Kidney (tissue), 14 donors: ENCODE measurements around the gene TCF7. TPM values are rescaled to one million over a fixed set of nuclear protein-coding genes. Genes with fewer than 3 reads are reported as not detected.

Experiments
- DNase-seq, 5 donors: peaks; one replicate each; pipeline ENCODE4 v3.0.0-alpha.2; 2013 to 2020
- FAIRE-seq: peaks from 2 replicates; lab custom pipeline; 2012; peaks lifted over from hg19 to GRCh38; lab: Jason Lieb, UNC
- H3K27ac ChIP-seq, 2 donors: one replicate each; pipeline ENCODE4 v1.7.0; 2013; ENCODE audit warnings: low read depth in 2 of 2, low read length in 2 of 2, inconsistent platforms in 1 of 2
- H3K27me3 ChIP-seq: one replicate; pipeline ENCODE4 v1.7.1; 2013; ENCODE audit warnings: low read length, inconsistent platforms; ENCODE audit not compliant: control insufficient read depth, insufficient read depth
- H3K36me3 ChIP-seq, 3 donors: one replicate each; pipeline versions ENCODE4 v1.7.0 to v1.7.1; 2013; ENCODE audit warnings: low read length in 3 of 3, control low read depth in 1 of 3, inconsistent platforms in 1 of 3; ENCODE audit not compliant: insufficient read depth in 3 of 3, control insufficient read depth in 2 of 3
- H3K4me1 ChIP-seq, 3 donors: one replicate each; pipeline versions ENCODE4 v1.7.0 to v1.7.1; 2013; ENCODE audit warnings: low read length in 3 of 3, inconsistent platforms in 1 of 3, low read depth in 1 of 3; ENCODE audit not compliant: control insufficient read depth in 2 of 3, insufficient read depth in 2 of 3
- H3K4me3 ChIP-seq, 3 donors: one replicate each; pipeline versions ENCODE4 v1.7.0 to v1.8.1; 2013; ENCODE audit warnings: low read length in 3 of 3, control low read depth in 1 of 3, inconsistent platforms in 1 of 3
- H3K9ac ChIP-seq, 3 donors: one replicate each; pipeline versions ENCODE4 v1.7.0 to v1.7.1; 2013; ENCODE audit warnings: low read length in 3 of 3, control low read depth in 1 of 3, inconsistent platforms in 1 of 3
- H3K9me3 ChIP-seq, 3 donors: one replicate each; pipeline versions ENCODE4 v1.7.0 to v1.7.1; 2013; ENCODE audit warnings: low read length in 3 of 3, control low read depth in 1 of 3, inconsistent platforms in 1 of 3; ENCODE audit not compliant: control insufficient read depth in 2 of 3, insufficient read depth in 1 of 3
- intact Hi-C: fragments of 100-400 bp; cut with DNase I; formaldehyde crosslinking; loops from one replicate; pipeline ENCODE4 v1.11.1; 2022
- polyA plus RNA-seq: library from polyadenylated mRNA; stranded (reverse); fragments of 350-450 nt; fragmentation: Illumina TruSeq; extraction: RNeasy Lipid Tissue Mini Kit (QIAGEN cat#74804); gene quantifications from one replicate; pipeline ENCODE4 v1.2.3, GENCODE V29; 2014; ENCODE audit warnings: low read depth, low replicate concordance; ENCODE audit not compliant: insufficient read depth
- total RNA-seq: library from RNA; stranded (reverse); fragmentation: NEBNext Ultra II Directional; extraction: Animal tissue kit (Norgen Biotek cat#: 25700); gene quantifications from one replicate; pipeline ENCODE4 v1.2.1, GENCODE V29; 2021
- TF ChIP-seq, protein P1 (sequence below): IDR thresholded peaks from 3 replicates; pipeline ENCODE4 v1.5.1; 2012; ENCODE audit warnings: mild to moderate bottlenecking, moderate library complexity, borderline replicate concordance; ENCODE audit not compliant: insufficient read depth; ENCODE audit errors: extremely low read depth
- donor health status: control.
- donor health status: control.
- donor health status: control.
- donor health status: control.
- donor health status: control.
- donor health status: DM: yes; HTN: yes; CAD: no.
- donor health status: Normal renal cell carcinoma (clear cell type).

TCF7 gene
- total and polyA plus RNA-seq, 2 donors from 2014 or later = 1.2 to 15.6 TPM

DNA sequence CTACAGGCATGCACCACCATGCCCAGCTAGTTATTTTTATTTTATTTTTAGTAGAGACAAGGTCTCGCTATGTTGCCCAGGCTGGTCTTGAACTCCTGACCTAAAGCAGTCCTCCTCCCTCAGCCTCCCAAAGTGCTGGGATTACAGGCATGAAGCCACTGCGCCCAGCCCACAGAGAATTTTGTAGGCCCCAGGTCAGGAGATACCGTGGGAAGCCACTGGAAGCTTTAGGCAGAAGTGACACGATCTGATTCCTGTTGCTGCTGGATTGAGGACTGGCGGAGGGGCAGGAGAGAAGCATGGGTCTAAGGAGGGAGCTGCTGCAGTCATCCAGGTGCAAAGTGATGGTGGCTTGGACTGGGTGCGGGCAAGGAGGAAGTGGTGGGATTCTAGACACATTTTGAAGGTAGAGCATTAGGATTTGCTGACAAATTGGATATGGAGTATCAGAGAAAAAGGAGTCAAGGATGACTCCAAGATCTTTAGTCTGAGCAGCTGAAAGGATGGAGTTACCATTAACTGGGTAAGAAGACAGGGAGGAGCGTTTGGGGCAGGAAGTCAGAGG, 20.7 kb downstream of the TCF7 start:
- DNase-seq (peak in 1 of 5 donors; percentile 16), FAIRE-seq (no peak)
- H3K36me3 ChIP-seq = peaks cover 0 to 5% (median 4%) of the 10 kb centered on the region in 3 donors
- H3K4me1 ChIP-seq = no peaks in the 10 kb centered on the region
- intact Hi-C loops = no loop called here
- no peaks in the 10 kb centered on the region for H3K27me3 ChIP-seq
- no peak overlapping the region for H3K4me3 ChIP-seq
- TF ChIP-seq, protein P1, sequence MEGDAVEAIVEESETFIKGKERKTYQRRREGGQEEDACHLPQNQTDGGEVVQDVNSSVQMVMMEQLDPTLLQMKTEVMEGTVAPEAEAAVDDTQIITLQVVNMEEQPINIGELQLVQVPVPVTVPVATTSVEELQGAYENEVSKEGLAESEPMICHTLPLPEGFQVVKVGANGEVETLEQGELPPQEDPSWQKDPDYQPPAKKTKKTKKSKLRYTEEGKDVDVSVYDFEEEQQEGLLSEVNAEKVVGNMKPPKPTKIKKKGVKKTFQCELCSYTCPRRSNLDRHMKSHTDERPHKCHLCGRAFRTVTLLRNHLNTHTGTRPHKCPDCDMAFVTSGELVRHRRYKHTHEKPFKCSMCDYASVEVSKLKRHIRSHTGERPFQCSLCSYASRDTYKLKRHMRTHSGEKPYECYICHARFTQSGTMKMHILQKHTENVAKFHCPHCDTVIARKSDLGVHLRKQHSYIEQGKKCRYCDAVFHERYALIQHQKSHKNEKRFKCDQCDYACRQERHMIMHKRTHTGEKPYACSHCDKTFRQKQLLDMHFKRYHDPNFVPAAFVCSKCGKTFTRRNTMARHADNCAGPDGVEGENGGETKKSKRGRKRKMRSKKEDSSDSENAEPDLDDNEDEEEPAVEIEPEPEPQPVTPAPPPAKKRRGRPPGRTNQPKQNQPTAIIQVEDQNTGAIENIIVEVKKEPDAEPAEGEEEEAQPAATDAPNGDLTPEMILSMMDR = no peak
- no peak overlapping the region for H3K9ac ChIP-seq
- H3K27ac ChIP-seq = no peak overlapping the region
- H3K9me3 ChIP-seq = no peaks in the 10 kb centered on the region

DNA sequence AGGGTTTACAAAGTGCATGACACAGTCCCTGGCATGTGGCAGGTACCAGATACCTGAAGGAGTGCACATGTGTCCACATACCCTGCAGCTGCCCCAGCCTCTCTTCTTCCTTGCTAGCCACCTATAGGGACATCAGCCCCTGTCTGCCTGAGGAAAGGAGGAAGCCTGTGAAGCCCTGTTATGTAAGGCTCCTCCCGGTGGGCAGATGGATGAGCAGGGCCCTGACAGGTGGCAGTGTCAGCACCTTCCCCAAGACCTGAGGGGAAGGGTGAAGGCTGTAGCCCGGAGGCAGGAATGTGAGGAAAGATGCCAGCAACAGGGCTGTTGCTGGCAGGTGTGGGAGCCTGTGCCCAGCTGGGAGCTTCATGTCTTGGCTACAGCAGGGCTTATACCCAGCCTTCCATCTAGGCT, 21.7 kb downstream of the TCF7 start:
- Histone ChIP-seq H3K4me3 (no peak overlapping the region), H3K9ac (no peak overlapping the region), H3K36me3 (peaks cover 0 to 6% (median 6%) of the 10 kb centered on the region in 3 donors), H3K9me3 (no peaks in the 10 kb centered on the region), H3K27me3 (no peaks in the 10 kb centered on the region), H3K27ac (no peak overlapping the region), H3K4me1 (peaks cover 0 to 3% (median 0%) of the 10 kb centered on the region in 3 donors)
- TF ChIP-seq, protein P1 = no peak
- DNase-seq (peak in 1 of 5 donors; percentile 20), FAIRE-seq (no peak)
- intact Hi-C loops = no loop called here

DNA sequence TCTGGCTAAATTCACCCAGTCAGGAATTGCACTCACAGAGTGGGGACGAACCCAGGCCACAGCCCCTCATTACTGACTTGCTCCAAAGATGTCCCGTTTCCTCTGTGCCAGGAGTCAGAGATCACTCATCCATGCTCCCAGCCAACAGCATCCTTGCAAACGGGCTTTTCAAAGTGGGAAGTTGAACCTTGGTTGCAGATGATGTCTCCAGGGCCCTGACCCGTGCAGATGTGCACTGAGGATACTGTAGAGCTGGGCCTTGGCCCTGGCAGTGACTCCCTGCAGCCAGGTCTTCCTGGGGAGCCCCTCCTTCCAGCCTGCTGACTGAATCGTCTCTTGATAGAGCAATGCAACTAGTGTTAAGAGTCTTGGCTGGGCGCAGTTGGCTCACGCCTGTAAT, 22.3 kb downstream of the TCF7 start:
- Histone ChIP-seq H3K27ac (no peak overlapping the region), H3K36me3 (peaks cover 0 to 6% (median 6%) of the 10 kb centered on the region in 3 donors), H3K4me3 (no peak overlapping the region), H3K9ac (no peak overlapping the region), H3K9me3 (no peaks in the 10 kb centered on the region), H3K4me1 (peaks cover 0 to 4% (median 0%) of the 10 kb centered on the region in 3 donors), H3K27me3 (no peaks in the 10 kb centered on the region)
- no peak for FAIRE-seq
- intact Hi-C loops = no loop called here
- peak in 2 of 5 donors; percentile 16 to 41 for DNase-seq
- TF ChIP-seq, protein P1 = no peak
